ENCODE measurements around the gene ITGA11.

DNA sequence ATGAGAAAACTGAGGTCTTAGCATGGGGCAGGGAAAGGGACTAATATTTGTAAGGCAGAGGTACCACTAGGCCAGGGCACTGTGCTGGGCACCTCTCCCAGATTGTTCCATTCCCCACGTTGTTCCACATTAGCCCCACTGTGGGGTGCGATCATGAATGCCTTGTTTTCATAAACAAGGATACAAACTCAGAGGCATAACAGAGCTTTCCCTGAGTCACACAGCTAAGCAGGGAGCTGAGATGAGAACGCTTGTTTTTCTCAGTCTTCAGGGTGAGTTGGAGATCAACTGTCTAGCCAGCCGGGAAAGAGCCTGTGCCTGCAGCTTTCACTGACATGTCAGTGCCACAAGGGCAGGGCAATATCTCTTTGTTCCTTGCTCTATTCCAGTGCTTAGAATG lies 47.9 kb upstream of the ITGA11 start:
- TF ChIP-seq, protein P1, sequence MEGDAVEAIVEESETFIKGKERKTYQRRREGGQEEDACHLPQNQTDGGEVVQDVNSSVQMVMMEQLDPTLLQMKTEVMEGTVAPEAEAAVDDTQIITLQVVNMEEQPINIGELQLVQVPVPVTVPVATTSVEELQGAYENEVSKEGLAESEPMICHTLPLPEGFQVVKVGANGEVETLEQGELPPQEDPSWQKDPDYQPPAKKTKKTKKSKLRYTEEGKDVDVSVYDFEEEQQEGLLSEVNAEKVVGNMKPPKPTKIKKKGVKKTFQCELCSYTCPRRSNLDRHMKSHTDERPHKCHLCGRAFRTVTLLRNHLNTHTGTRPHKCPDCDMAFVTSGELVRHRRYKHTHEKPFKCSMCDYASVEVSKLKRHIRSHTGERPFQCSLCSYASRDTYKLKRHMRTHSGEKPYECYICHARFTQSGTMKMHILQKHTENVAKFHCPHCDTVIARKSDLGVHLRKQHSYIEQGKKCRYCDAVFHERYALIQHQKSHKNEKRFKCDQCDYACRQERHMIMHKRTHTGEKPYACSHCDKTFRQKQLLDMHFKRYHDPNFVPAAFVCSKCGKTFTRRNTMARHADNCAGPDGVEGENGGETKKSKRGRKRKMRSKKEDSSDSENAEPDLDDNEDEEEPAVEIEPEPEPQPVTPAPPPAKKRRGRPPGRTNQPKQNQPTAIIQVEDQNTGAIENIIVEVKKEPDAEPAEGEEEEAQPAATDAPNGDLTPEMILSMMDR (conservative IDR thresholded peaks at IDR 0.05 in 1 of 2, IDR thresholded peaks at IDR 0.05 in 1 of 2; ENCODE audit: low read depth in 1 of 2, low read length in 2 of 2): no peak
- TF ChIP-seq EZH2 (IDR thresholded peaks at IDR 0.05; ENCODE audit: low read length, missing control alignments): no peak

All from fibroblast of lung (primary cell).